Right ventricle myocardium inferior (tissue), 1 donor: Measurements from ENCODE around the gene TREH. TPM values are rescaled to one million over a fixed set of nuclear protein-coding genes. Genes with fewer than 3 reads are reported as not detected.
"Not testable (repeated sequence)": the region's sequence is repeated elsewhere in the genome, so short reads cannot be mapped to it uniquely, and the experiment has no call there.

ENCODE experiments used
- ATAC-seq: fragments of 200-7000 bp; cut with Tn5 transposase; one replicate; pipeline ENCODE4 v1.9.1; 2020; ENCODE audit warnings: mild to moderate bottlenecking, moderate library complexity
- DNase-seq: peaks from one replicate; pipeline ENCODE4 v3.0.0; 2021; ENCODE audit errors: missing footprints
- intact Hi-C: fragments of 100-400 bp; cut with DNase I; formaldehyde crosslinking; loops from one replicate; pipeline ENCODE4 v1.11.0; 2022
- long read RNA-seq: library from polyadenylated mRNA; unstranded; transcript quantifications from one replicate; pipeline ENCODE4 v2.0.0, GENCODE V29; 2021
- total RNA-seq: library from RNA; stranded (reverse); fragmentation: NEBNext Ultra II Directional; extraction: Animal tissue kit (Norgen Biotek cat#: 25700); gene quantifications from one replicate; pipeline ENCODE4 v1.2.1, GENCODE V29; 2021
- donor health status: DM: no; HTN: yes; CAD: no; lungs with severe emphysema.

TREH gene
- not detected for total RNA-seq
- long read RNA-seq = 0 reads

GRCh38 chr11:118679483-118679882, at the start of gene TREH:
Gene TREH (minus strand): TSS chr11:118679650. CDS start chr11:118679627, 23 bp downstream.
- ATAC-seq (no peak), DNase-seq (no peak)
- intact Hi-C loops = no loop called here

GRCh38 chr11:118728112-118728511, 48.7 kb upstream of the TREH start:
- DNase-seq, intact Hi-C loops, ATAC-seq: not testable (repeated sequence)

GRCh38 chr11:118727721-118728066, 48.2 kb upstream of the TREH start:
- intact Hi-C loops = not testable (repeated sequence)

GRCh38 chr11:118727001-118727720, 47.7 kb upstream of the TREH start:
- intact Hi-C loops, ATAC-seq, DNase-seq: not testable (repeated sequence)

More at GRCh38 chr11:118727721-118728066, 48.2 kb upstream of the TREH start:
- DNase-seq, ATAC-seq: not testable (repeated sequence)

GRCh38 chr11:118721478-118722015, 42.1 kb upstream of the TREH start:
- intact Hi-C loops, ATAC-seq, DNase-seq: not testable (repeated sequence)

GRCh38 chr11:118720740-118721139, 41.3 kb upstream of the TREH start:
- DNase-seq, intact Hi-C loops, ATAC-seq: not testable (repeated sequence)

- ATAC-seq, intact Hi-C loops, DNase-seq: not testable (repeated sequence)
Measured at GRCh38 chr11:118720078-118720477, 40.6 kb upstream of the TREH start.

- DNase-seq, ATAC-seq, intact Hi-C loops: not testable (repeated sequence)
Measured at GRCh38 chr11:118718562-118718961, 39.1 kb upstream of the TREH start.

- intact Hi-C loops, DNase-seq, ATAC-seq: not testable (repeated sequence)
Measured at GRCh38 chr11:118717733-118718132, 38.3 kb upstream of the TREH start.

- intact Hi-C loops, ATAC-seq, DNase-seq: not testable (repeated sequence)
Measured at GRCh38 chr11:118717221-118717620, 37.8 kb upstream of the TREH start.

- no peak for ATAC-seq
- intact Hi-C loops = no loop called here
- DNase-seq = no peak
Measured at GRCh38 chr11:118715837-118716260, 36.4 kb upstream of the TREH start.

- DNase-seq (no peak), ATAC-seq (peak; percentile 42)
- intact Hi-C loops = no loop called here
Measured at GRCh38 chr11:118715245-118715831, 35.9 kb upstream of the TREH start.

GRCh38 chr11:118714816-118715215, 35.4 kb upstream of the TREH start:
- ATAC-seq = no peak
- DNase-seq = no peak
- intact Hi-C loops = no loop called here

- DNase-seq, intact Hi-C loops, ATAC-seq: not testable (repeated sequence)
Measured at GRCh38 chr11:118714416-118714815, 35.0 kb upstream of the TREH start.

GRCh38 chr11:118708296-118708695, 28.8 kb upstream of the TREH start:
- intact Hi-C loops = no loop called here
- no peak for DNase-seq
- ATAC-seq = no peak

- ATAC-seq (no peak), DNase-seq (no peak)
- intact Hi-C loops = no loop called here
Measured at GRCh38 chr11:118706546-118706825, 27.0 kb upstream of the TREH start.

- ATAC-seq = no peak
- intact Hi-C loops = no loop called here
- DNase-seq = no peak
Measured at GRCh38 chr11:118705791-118706545, 26.5 kb upstream of the TREH start.

GRCh38 chr11:118705111-118705741, 25.8 kb upstream of the TREH start:
- intact Hi-C loops = no loop called here
- no peak for DNase-seq
- ATAC-seq = no peak

- ATAC-seq = no peak
- DNase-seq = no peak
- intact Hi-C loops = no loop called here
Measured at GRCh38 chr11:118703563-118704106, 24.2 kb upstream of the TREH start.
